ENCODE data around the gene CABP7. TPM values are rescaled to one million over a fixed set of nuclear protein-coding genes. Genes with fewer than 3 reads are reported as not detected.
A peak's percentile ranks its signal among the peaks of the same experiment; 100 is the strongest.

CABP7 gene
- total and polyA plus RNA-seq, 2 of the 13 experiments (the other 11 are each of a cell fraction or from before 2014, with no cell fraction given): 0.08 TPM; not detected in 1

GRCh38 chr22:29765905-29766631, 46.3 kb downstream of the CABP7 start (continued):
- TF ChIP-seq KDM6A (CRISPR knock-in tag; IDR thresholded peaks at IDR 0.05; ENCODE audit: low read depth): 0 out of 2 replicates have a peak, but pooled peaks have one; percentile 5
- peak; percentile 49 for TF ChIP-seq RAD21 (CRISPR knock-in tag; IDR thresholded peaks at IDR 0.05)
- 0 out of 2 replicates have a peak, but pooled peaks have one; percentile 9 for TF ChIP-seq SNAI1 (CRISPR knock-in tag; IDR thresholded peaks at IDR 0.05; ENCODE audit: borderline replicate concordance)
- peak; percentile 40; the same call in 1 of the 2 replicates for TF ChIP-seq ZC3H13 (CRISPR knock-in tag; IDR thresholded peaks at IDR 0.05)
- TF ChIP-seq PAXIP1 (CRISPR knock-in tag; conservative IDR thresholded peaks at IDR 0.05): peak; percentile 70
- TF ChIP-seq ZMYM3 (CRISPR knock-in tag; IDR thresholded peaks at IDR 0.05): 0 out of 2 replicates have a peak, but pooled peaks have one; percentile 11
- no peak for TF ChIP-seq MAZ (IDR thresholded peaks at IDR 0.05; ENCODE audit: borderline replicate concordance, low read depth, low read length)
- TF ChIP-seq MAZ (CRISPR knock-in tag; IDR thresholded peaks at IDR 0.05; ENCODE audit: low read depth): 0 out of 2 replicates have a peak, but pooled peaks have one; percentile 16
- 0 out of 4 replicates have a peak, but pooled peaks of 1 of the 2 experiments have one; percentile 6 for TF ChIP-seq HMGXB4 (CRISPR knock-in tag; IDR thresholded peaks at IDR 0.05; ENCODE audit: borderline replicate concordance in 1 of 2, low read depth in 1 of 2)
- TF ChIP-seq AHDC1 (CRISPR knock-in tag; IDR thresholded peaks at IDR 0.05; ENCODE audit: borderline replicate concordance): peak; percentile 23; the same call in 1 of the 2 replicates
- TF ChIP-seq HNF4G (IDR thresholded peaks at IDR 0.05; ENCODE audit: borderline replicate concordance, low read depth, low read length): peak; percentile 54
- TF ChIP-seq HNF4G (CRISPR knock-in tag; IDR thresholded peaks at IDR 0.05; ENCODE audit: borderline replicate concordance, low read depth): peak; percentile 55; the same call in 1 of the 2 replicates
- 0 out of 2 replicates have a peak, but pooled peaks have one; percentile 50 for TF ChIP-seq DR1 (CRISPR knock-in tag; IDR thresholded peaks at IDR 0.05)
- TF ChIP-seq BRF2 (CRISPR knock-in tag; IDR thresholded peaks at IDR 0.05): 0 out of 2 replicates have a peak, but pooled peaks have one; percentile 8
